Hepatocyte (in vitro differentiated cells): ENCODE measurements around the gene DOC2A.

Experiments used
- CTCF ChIP-seq: fragments of 200-600 bp; sonication (generic); IDR thresholded peaks from 2 replicates; pipeline ENCODE4 v1.5.1; 2016; ENCODE audit warnings: antibody characterized with exemption, mild to moderate bottlenecking; ENCODE audit not compliant: poor library complexity
- EZH2 ChIP-seq: fragments of 200-600 bp; sonication (generic); IDR thresholded peaks from 2 replicates; pipeline ENCODE4 v1.6.1; 2016; ENCODE audit warnings: antibody characterized with exemption, mild to moderate bottlenecking, borderline replicate concordance

- no peak for TF ChIP-seq CTCF
- no peak for TF ChIP-seq EZH2
These were observed 26.6 kb downstream of the DOC2A start for GRCh38 chr16:29984137-29984763.
